HepG2 (cell line): ENCODE results near the gene EFEMP2. TPM values are rescaled to one million over a fixed set of nuclear protein-coding genes. Genes with fewer than 3 reads are reported as not detected.
A peak's percentile ranks its signal among the peaks of the same experiment; 100 is the strongest.

Source experiments
- ATF5 ChIP-seq: sonication (generic); formaldehyde crosslinking; IDR thresholded peaks from 2 replicates; pipeline ENCODE4 v1.4.0; 2020; ENCODE audit warnings: mild to moderate bottlenecking, low read depth, missing genetic modification reagents
- HHEX ChIP-seq: IDR thresholded peaks from 2 replicates; pipeline ENCODE4 v1.6.1; 2016; ENCODE audit warnings: control low read depth
- KAT8 ChIP-seq: IDR thresholded peaks from 2 replicates; pipeline ENCODE4 v1.6.1; 2016; ENCODE audit warnings: missing genetic modification reagents, missing compliant biosample characterization
- NR2F2 ChIP-seq: IDR thresholded peaks from 2 replicates; pipeline ENCODE4 v1.6.1; 2012; ENCODE audit warnings: low read depth, inconsistent platforms, borderline replicate concordance
- POGZ ChIP-seq: sonication (generic); formaldehyde crosslinking; IDR thresholded peaks from 2 replicates; pipeline ENCODE4 v1.4.0; 2020; ENCODE audit warnings: mild to moderate bottlenecking, missing genetic modification reagents
- RFX1 ChIP-seq: fragments of 450-650 bp; IDR thresholded peaks from 2 replicates; pipeline ENCODE4 v1.6.1; 2017
- RNF2 ChIP-seq: fragments of 450-650 bp; conservative IDR thresholded peaks from 2 replicates; pipeline ENCODE4 v1.6.1; 2016; ENCODE audit warnings: low read depth
- SALL2 ChIP-seq: sonication (generic); formaldehyde crosslinking; IDR thresholded peaks from 2 replicates; pipeline ENCODE4 v1.8.1; 2023; ENCODE audit warnings: mild to moderate bottlenecking, missing genetic modification reagents, inconsistent platforms
- SOX13 ChIP-seq, 3 experiments: fragments of 450-650 bp in 1 of 3; sonication (generic) in 1 of 3; formaldehyde crosslinking in 1 of 3; IDR thresholded peaks in 2 of 3; conservative IDR thresholded peaks in 1 of 3; 2 replicates each; pipeline versions ENCODE4 v1.5.0 to v1.6.1; 2016 to 2020; ENCODE audit warnings: antibody characterized with exemption in 1 of 3, mild to moderate bottlenecking in 1 of 3, missing compliant biosample characterization in 1 of 3, missing genetic modification reagents in 1 of 3, moderate library complexity in 1 of 3
- THAP9 ChIP-seq: sonication (generic); formaldehyde crosslinking; IDR thresholded peaks from 2 replicates; pipeline ENCODE4; 2020; ENCODE audit warnings: missing genetic modification reagents, mild to moderate bottlenecking, borderline replicate concordance
- XBP1 ChIP-seq: sonication (generic); formaldehyde crosslinking; IDR thresholded peaks from 2 replicates; pipeline ENCODE4 v1.5.0; 2020; ENCODE audit warnings: missing genetic modification reagents
- ZMYM3 ChIP-seq: sonication (generic); formaldehyde crosslinking; IDR thresholded peaks from 2 replicates; pipeline ENCODE4 v1.5.1; 2020; ENCODE audit warnings: mild to moderate bottlenecking, missing genetic modification reagents
- ZNF234 ChIP-seq: sonication (generic); formaldehyde crosslinking; conservative IDR thresholded peaks from 2 replicates; pipeline ENCODE4 v1.5.1; 2020; ENCODE audit warnings: mild to moderate bottlenecking, missing genetic modification reagents
- ZNF292 ChIP-seq: sonication (generic); formaldehyde crosslinking; IDR thresholded peaks from 2 replicates; pipeline ENCODE4 v1.8.1; 2022; ENCODE audit warnings: mild to moderate bottlenecking, low read depth, missing genetic modification reagents, borderline replicate concordance
- ZNF468 ChIP-seq: sonication (generic); formaldehyde crosslinking; IDR thresholded peaks from 2 replicates; pipeline ENCODE4 v1.8.0; 2022; ENCODE audit warnings: mild to moderate bottlenecking, moderate library complexity, missing genetic modification reagents
- ZNF496 ChIP-seq: sonication (generic); formaldehyde crosslinking; IDR thresholded peaks from 2 replicates; pipeline ENCODE4 v1.8.1; 2023; ENCODE audit warnings: mild to moderate bottlenecking, moderate library complexity, missing genetic modification reagents; ENCODE audit not compliant: insufficient replicate concordance
- ZNF512 ChIP-seq: sonication (generic); formaldehyde crosslinking; IDR thresholded peaks from 2 replicates; pipeline ENCODE4 v1.4.0; 2020; ENCODE audit warnings: mild to moderate bottlenecking, missing genetic modification reagents
- ZNF513 ChIP-seq: sonication (generic); formaldehyde crosslinking; conservative IDR thresholded peaks from 2 replicates; pipeline ENCODE4 v1.5.0; 2020; ENCODE audit warnings: missing genetic modification reagents
- ZNF691 ChIP-seq: sonication (generic); formaldehyde crosslinking; IDR thresholded peaks from 2 replicates; pipeline ENCODE4 v1.4.0; 2020; ENCODE audit warnings: missing genetic modification reagents, low read depth, mild to moderate bottlenecking, borderline replicate concordance
- ZNF782 ChIP-seq: sonication (generic); formaldehyde crosslinking; IDR thresholded peaks from 2 replicates; pipeline ENCODE4 v1.4.0; 2020; ENCODE audit warnings: missing genetic modification reagents, mild to moderate bottlenecking, borderline replicate concordance
- ZNF83 ChIP-seq: sonication (generic); formaldehyde crosslinking; IDR thresholded peaks from 2 replicates; pipeline ENCODE4 v1.4.0; 2020; ENCODE audit warnings: missing genetic modification reagents, mild to moderate bottlenecking, borderline replicate concordance
- polyA plus RNA-seq, 8 experiments: library from polyadenylated mRNA; depleted of rRNA in 3 of 8; stranded (reverse) in 7 of 8; unstranded in 1 of 8; fragments of >200 nt; fragmentation: Illumina TruSeq in 4 of 8; extraction: Trizol in 4 of 8; gene quantifications; 2 replicates each; pipeline versions ENCODE4 v1.2.1 to v1.2.3, GENCODE V29; 2011 to 2016; ENCODE audit warnings: low read depth in 4 of 8, missing spikeins in 1 of 8, mixed read lengths in 1 of 8; ENCODE audit not compliant: insufficient read depth in 1 of 8
- total RNA-seq, 5 experiments: library from RNA; depleted of rRNA; stranded (reverse); fragments of >200 nt; fragmentation: Illumina TruSeq; extraction: Trizol; gene quantifications; 2 replicates each; pipeline ENCODE4 v1.2.3, GENCODE V29; 2016; ENCODE audit warnings: low read depth in 1 of 5

EFEMP2 gene
- total and polyA plus RNA-seq, 2 of the 13 experiments (the other 11 are each of a cell fraction or from before 2014, with no cell fraction given): 7.4 to 29.7 TPM

- TF ChIP-seq ZNF513 (CRISPR knock-in tag) (no peak), ZNF292 (CRISPR knock-in tag) (no peak), ZNF83 (CRISPR knock-in tag) (peak; percentile 54; the same call in 1 of the 2 replicates), ZNF691 (CRISPR knock-in tag) (0 out of 2 replicates have a peak, but pooled peaks have one; percentile 49), ZNF782 (CRISPR knock-in tag) (no peak; the same call in 1 of the 2 replicates), RFX1 (no peak), ZNF468 (CRISPR knock-in tag) (no peak), SALL2 (CRISPR knock-in tag) (peak; percentile 65), KAT8 (CRISPR knock-in tag) (0 out of 2 replicates have a peak, but pooled peaks have one; percentile 4), THAP9 (CRISPR knock-in tag) (no peak; the same call in 1 of the 2 replicates), ZNF234 (CRISPR knock-in tag) (no peak), ATF5 (0 out of 2 replicates have a peak, but pooled peaks have one; percentile 52), ZNF512 (CRISPR knock-in tag) (no peak), NR2F2 (no peak; the same call in 1 of the 2 replicates), HHEX (CRISPR knock-in tag) (no peak), RNF2 (peak; percentile 96), XBP1 (CRISPR knock-in tag) (no peak), ZMYM3 (CRISPR knock-in tag) (no peak), ZNF496 (no peak), SOX13 (IDR thresholded peaks at IDR 0.05) (no peak; the same call in 1 of the 2 replicates), SOX13 (CRISPR knock-in tag; conservative IDR thresholded peaks at IDR 0.05 in 1 of 2, IDR thresholded peaks at IDR 0.05 in 1 of 2) (no peak), POGZ (CRISPR knock-in tag) (no peak)
Measured at GRCh38 chr11:65890324-65891218, 18.0 kb upstream of the EFEMP2 start, which contains the start of gene CCDC85B (continued).
